ENCODE results near the gene ARHGAP15.

ARHGAP15 gene

DNA sequence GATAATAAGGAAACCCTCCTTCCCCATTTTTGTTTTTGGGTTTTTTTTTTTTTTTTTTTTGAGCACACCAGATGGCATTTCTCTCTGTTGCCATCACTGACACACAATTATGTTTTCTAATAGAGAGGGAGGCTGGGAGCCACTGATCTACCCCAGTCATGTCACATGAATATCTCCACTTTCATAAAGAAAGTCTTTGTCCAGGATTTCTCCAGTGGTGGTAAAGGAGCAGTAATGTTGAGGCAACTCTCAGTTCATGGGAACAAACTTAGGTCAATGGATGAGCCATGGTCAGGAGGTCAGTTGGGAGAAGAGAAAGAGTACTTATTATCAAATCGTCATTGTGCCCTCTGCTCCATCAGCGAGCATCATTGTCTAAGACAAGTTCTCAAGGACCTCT lies 603.7 kb downstream of the ARHGAP15 start:
- no peak overlapping the region for H3K4me2 ChIP-seq (ENCODE audit: low read length)
- no peak for TF ChIP-seq EZH2 (IDR thresholded peaks at IDR 0.05; ENCODE audit: borderline replicate concordance, low read length)
- TF ChIP-seq, protein P1, sequence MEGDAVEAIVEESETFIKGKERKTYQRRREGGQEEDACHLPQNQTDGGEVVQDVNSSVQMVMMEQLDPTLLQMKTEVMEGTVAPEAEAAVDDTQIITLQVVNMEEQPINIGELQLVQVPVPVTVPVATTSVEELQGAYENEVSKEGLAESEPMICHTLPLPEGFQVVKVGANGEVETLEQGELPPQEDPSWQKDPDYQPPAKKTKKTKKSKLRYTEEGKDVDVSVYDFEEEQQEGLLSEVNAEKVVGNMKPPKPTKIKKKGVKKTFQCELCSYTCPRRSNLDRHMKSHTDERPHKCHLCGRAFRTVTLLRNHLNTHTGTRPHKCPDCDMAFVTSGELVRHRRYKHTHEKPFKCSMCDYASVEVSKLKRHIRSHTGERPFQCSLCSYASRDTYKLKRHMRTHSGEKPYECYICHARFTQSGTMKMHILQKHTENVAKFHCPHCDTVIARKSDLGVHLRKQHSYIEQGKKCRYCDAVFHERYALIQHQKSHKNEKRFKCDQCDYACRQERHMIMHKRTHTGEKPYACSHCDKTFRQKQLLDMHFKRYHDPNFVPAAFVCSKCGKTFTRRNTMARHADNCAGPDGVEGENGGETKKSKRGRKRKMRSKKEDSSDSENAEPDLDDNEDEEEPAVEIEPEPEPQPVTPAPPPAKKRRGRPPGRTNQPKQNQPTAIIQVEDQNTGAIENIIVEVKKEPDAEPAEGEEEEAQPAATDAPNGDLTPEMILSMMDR (IDR thresholded peaks at IDR 0.05; ENCODE audit: low read length): no peak

DNA sequence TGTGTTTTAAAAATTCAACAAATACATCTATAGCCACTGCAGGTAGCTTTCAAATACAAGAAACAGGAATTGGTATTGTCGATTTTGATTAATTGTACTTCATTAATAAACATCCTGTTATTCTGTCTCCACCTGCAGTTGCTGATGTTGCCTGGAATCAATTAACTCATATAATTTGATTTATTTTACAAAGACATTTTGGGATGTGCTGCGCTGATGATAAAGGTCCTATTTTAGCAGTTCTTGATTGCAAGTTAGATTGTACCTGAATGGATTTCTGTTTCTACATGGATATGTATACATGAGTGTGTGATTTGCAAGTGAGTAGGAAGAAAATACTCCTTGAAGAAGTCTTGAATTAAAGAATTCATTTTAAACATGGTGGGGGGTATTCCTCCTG lies 605.3 kb downstream of the ARHGAP15 start:
- TF ChIP-seq, protein P1 (IDR thresholded peaks at IDR 0.05; ENCODE audit: low read length): no peak
- no peak for TF ChIP-seq EZH2 (IDR thresholded peaks at IDR 0.05; ENCODE audit: borderline replicate concordance, low read length)
- no peaks in the 10 kb centered on the region for H4K20me1 ChIP-seq (ENCODE audit: insufficient read depth, low read length)
- H3K4me1 ChIP-seq (ENCODE audit: insufficient read depth, low read length, severe bottlenecking): peaks cover 16% of the 10 kb centered on the region
- no peaks in the 10 kb centered on the region for H3K9me3 ChIP-seq (ENCODE audit: low read length)
- H3K9ac ChIP-seq (ENCODE audit: low read length): no peak overlapping the region
- H3F3A ChIP-seq (ENCODE audit: insufficient read depth, low read length): no peaks in the 10 kb centered on the region
- H3K9me2 ChIP-seq (ENCODE audit: low read depth, low read length): no peaks in the 10 kb centered on the region
- no peak overlapping the region for H3K27ac ChIP-seq (ENCODE audit: low read depth, low read length, poor library complexity, severe bottlenecking)
- H3K79me2 ChIP-seq (ENCODE audit: insufficient read depth, low read length): no peaks in the 10 kb centered on the region
- H3K27me3 ChIP-seq (ENCODE audit: insufficient read depth, low read length): no peaks in the 10 kb centered on the region
- H3K36me3 ChIP-seq (ENCODE audit: insufficient read depth, low read length): no peaks in the 10 kb centered on the region
- no peak overlapping the region for H3K4me3 ChIP-seq (ENCODE audit: low read depth, low read length, poor library complexity, severe bottlenecking)
- no peak overlapping the region for H3K4me2 ChIP-seq (ENCODE audit: low read length)
- H2AFZ ChIP-seq (ENCODE audit: low read length): no peak overlapping the region

More for the DNA sequence above, 603.7 kb downstream of the ARHGAP15 start:
- no peaks in the 10 kb centered on the region for H3F3A ChIP-seq (ENCODE audit: insufficient read depth, low read length)
- H4K20me1 ChIP-seq (ENCODE audit: insufficient read depth, low read length): no peaks in the 10 kb centered on the region
- H3K27ac ChIP-seq (ENCODE audit: low read depth, low read length, poor library complexity, severe bottlenecking): no peak overlapping the region
- no peak overlapping the region for H2AFZ ChIP-seq (ENCODE audit: low read length)
- peaks cover 16% of the 10 kb centered on the region for H3K4me1 ChIP-seq (ENCODE audit: insufficient read depth, low read length, severe bottlenecking)
- no peak overlapping the region for H3K9ac ChIP-seq (ENCODE audit: low read length)
- no peaks in the 10 kb centered on the region for H3K9me3 ChIP-seq (ENCODE audit: low read length)
- H3K4me3 ChIP-seq (ENCODE audit: low read depth, low read length, poor library complexity, severe bottlenecking): no peak overlapping the region
- no peaks in the 10 kb centered on the region for H3K36me3 ChIP-seq (ENCODE audit: insufficient read depth, low read length)
- H3K9me2 ChIP-seq (ENCODE audit: low read depth, low read length): no peaks in the 10 kb centered on the region
- H3K27me3 ChIP-seq (ENCODE audit: insufficient read depth, low read length): no peaks in the 10 kb centered on the region
- no peaks in the 10 kb centered on the region for H3K79me2 ChIP-seq (ENCODE audit: insufficient read depth, low read length)

DNA sequence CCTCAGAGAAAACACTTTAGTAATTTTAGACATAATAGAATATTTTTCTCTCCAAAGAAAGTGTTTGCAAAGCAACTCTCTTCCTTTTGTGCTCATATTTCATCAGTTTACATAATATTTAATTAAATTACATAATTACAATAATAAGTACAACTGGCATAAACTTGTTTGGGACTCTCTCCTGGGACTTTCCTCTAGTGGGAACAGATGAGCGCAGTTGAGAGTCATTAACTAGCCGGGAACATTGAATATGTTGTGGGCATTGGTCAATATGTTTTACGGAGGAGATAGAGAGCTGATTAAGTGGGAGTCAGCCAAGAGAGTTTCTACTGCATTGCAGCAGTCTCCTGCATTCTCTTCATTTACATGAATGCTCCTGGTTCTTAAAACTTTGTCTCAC lies 607.7 kb downstream of the ARHGAP15 start:
- H3K9ac ChIP-seq (ENCODE audit: low read length): no peak overlapping the region
- no peak overlapping the region for H3K4me2 ChIP-seq (ENCODE audit: low read length)
- no peaks in the 10 kb centered on the region for H3K9me3 ChIP-seq (ENCODE audit: low read length)
- no peaks in the 10 kb centered on the region for H3K9me2 ChIP-seq (ENCODE audit: low read depth, low read length)
- H2AFZ ChIP-seq (ENCODE audit: low read length): no peak overlapping the region
- H3K27me3 ChIP-seq (ENCODE audit: insufficient read depth, low read length): no peaks in the 10 kb centered on the region
- H3K36me3 ChIP-seq (ENCODE audit: insufficient read depth, low read length): no peaks in the 10 kb centered on the region
- TF ChIP-seq, protein P1 (IDR thresholded peaks at IDR 0.05; ENCODE audit: low read length): no peak
- TF ChIP-seq EZH2 (IDR thresholded peaks at IDR 0.05; ENCODE audit: borderline replicate concordance, low read length): no peak
- H3K4me3 ChIP-seq (ENCODE audit: low read depth, low read length, poor library complexity, severe bottlenecking): no peak overlapping the region
- no peaks in the 10 kb centered on the region for H4K20me1 ChIP-seq (ENCODE audit: insufficient read depth, low read length)
- no peaks in the 10 kb centered on the region for H3F3A ChIP-seq (ENCODE audit: insufficient read depth, low read length)
- no peaks in the 10 kb centered on the region for H3K4me1 ChIP-seq (ENCODE audit: insufficient read depth, low read length, severe bottlenecking)
- no peaks in the 10 kb centered on the region for H3K79me2 ChIP-seq (ENCODE audit: insufficient read depth, low read length)
- H3K27ac ChIP-seq (ENCODE audit: low read depth, low read length, poor library complexity, severe bottlenecking): no peak overlapping the region
